H7 (cell line): ENCODE results near the gene FRMD4A. TPM values are rescaled to one million over a fixed set of nuclear protein-coding genes. Genes with fewer than 3 reads are reported as not detected.
"Not testable (repeated sequence)": the region's sequence is repeated elsewhere in the genome, so short reads cannot be mapped to it uniquely, and the experiment has no call there.

Experiments used
- DNase-seq: peaks from one replicate; pipeline ENCODE4 v3.0.0; 2012
- H3K27me3 ChIP-seq: 2 replicates; pipeline ENCODE4 v1.6.0; 2011; ENCODE audit warnings: mild to moderate bottlenecking, low read length; ENCODE audit not compliant: control insufficient read depth, insufficient read depth
- H3K36me3 ChIP-seq: replicated peaks from 2 replicates; pipeline ENCODE4 v1.5.1; 2011; ENCODE audit warnings: low read length; ENCODE audit not compliant: control insufficient read depth, insufficient read depth
- H3K4me3 ChIP-seq: 2 replicates; pipeline ENCODE4 v1.5.1; 2011; ENCODE audit warnings: low read depth, mild to moderate bottlenecking, control low read depth, low read length, moderate library complexity; ENCODE audit not compliant: insufficient read depth
- total RNA-seq: library from RNA; depleted of rRNA; stranded (reverse); fragments of >200 nt; shearing (Covaris generic); gene quantifications from 2 replicates; pipeline ENCODE4 v1.2.3, GENCODE V29; 2014

FRMD4A gene
- total RNA-seq, 1 experiment from 2014 or later = 10.8 TPM

- no peak for DNase-seq
- no peak overlapping the region for H3K4me3 ChIP-seq
- no peaks in the 10 kb centered on the region for H3K36me3 ChIP-seq
- no peaks in the 10 kb centered on the region for H3K27me3 ChIP-seq
These were observed 80.1 kb downstream of the FRMD4A start for GRCh38 chr10:14250496-14251076.

GRCh38 chr10:14247377-14248116, 83.2 kb downstream of the FRMD4A start:
- no peak for DNase-seq
- Histone ChIP-seq H3K4me3 (no peak overlapping the region), H3K36me3 (no peaks in the 10 kb centered on the region), H3K27me3 (no peaks in the 10 kb centered on the region)

GRCh38 chr10:14244801-14245211, 85.9 kb downstream of the FRMD4A start:
- Histone ChIP-seq H3K27me3 (no peaks in the 10 kb centered on the region), H3K36me3 (no peaks in the 10 kb centered on the region), H3K4me3 (no peak overlapping the region)
- DNase-seq = no peak

GRCh38 chr10:14244147-14244546, 86.6 kb downstream of the FRMD4A start:
- Histone ChIP-seq H3K36me3 (no peaks in the 10 kb centered on the region), H3K27me3 (no peaks in the 10 kb centered on the region), H3K4me3 (no peak overlapping the region)
- peak; percentile 59 for DNase-seq

- Histone ChIP-seq H3K36me3 (no peaks in the 10 kb centered on the region), H3K4me3 (no peak overlapping the region), H3K27me3 (no peaks in the 10 kb centered on the region)
- DNase-seq = no peak
These were observed 87.5 kb downstream of the FRMD4A start for GRCh38 chr10:14243221-14243620.

- H3K27me3 ChIP-seq = no peaks in the 10 kb centered on the region
- no peaks in the 10 kb centered on the region for H3K36me3 ChIP-seq
- no peak for DNase-seq
- no peak overlapping the region for H3K4me3 ChIP-seq
These were observed 89.5 kb downstream of the FRMD4A start for GRCh38 chr10:14241196-14241595.

- no peaks in the 10 kb centered on the region for H3K27me3 ChIP-seq
- no peak overlapping the region for H3K4me3 ChIP-seq
- DNase-seq = peak; percentile 60
- no peaks in the 10 kb centered on the region for H3K36me3 ChIP-seq
These were observed 90.2 kb downstream of the FRMD4A start for GRCh38 chr10:14240253-14241189.

- not testable (repeated sequence) for H3K36me3 ChIP-seq, H3K27me3 ChIP-seq, DNase-seq
These were observed 92.1 kb downstream of the FRMD4A start for GRCh38 chr10:14238659-14239058.

GRCh38 chr10:14236341-14236740, 94.4 kb downstream of the FRMD4A start:
- Histone ChIP-seq H3K36me3 (no peaks in the 10 kb centered on the region), H3K27me3 (no peaks in the 10 kb centered on the region), H3K4me3 (no peak overlapping the region)
- no peak for DNase-seq

More at GRCh38 chr10:14238659-14239058, 92.1 kb downstream of the FRMD4A start:
- H3K4me3 ChIP-seq = not testable (repeated sequence)

- H3K4me3 ChIP-seq = no peak overlapping the region
- H3K27me3 ChIP-seq = no peaks in the 10 kb centered on the region
These were observed 95.0 kb downstream of the FRMD4A start for GRCh38 chr10:14235566-14236195.

GRCh38 chr10:14233566-14233965, 97.2 kb downstream of the FRMD4A start:
- Histone ChIP-seq H3K27me3 (no peaks in the 10 kb centered on the region), H3K4me3 (no peak overlapping the region), H3K36me3 (no peaks in the 10 kb centered on the region)
- no peak for DNase-seq

More at GRCh38 chr10:14235566-14236195, 95.0 kb downstream of the FRMD4A start:
- no peak for DNase-seq
- H3K36me3 ChIP-seq = no peaks in the 10 kb centered on the region

- H3K27me3 ChIP-seq, H3K4me3 ChIP-seq, DNase-seq, H3K36me3 ChIP-seq: not testable (repeated sequence)
These were observed 101.9 kb downstream of the FRMD4A start for GRCh38 chr10:14228798-14229197.

- H3K36me3 ChIP-seq = no peaks in the 10 kb centered on the region
- no peaks in the 10 kb centered on the region for H3K27me3 ChIP-seq
- no peak for DNase-seq
- H3K4me3 ChIP-seq = no peak overlapping the region
These were observed 105.3 kb downstream of the FRMD4A start for GRCh38 chr10:14225379-14225778.

- no peak for DNase-seq
- no peaks in the 10 kb centered on the region for H3K27me3 ChIP-seq
These were observed 110.7 kb downstream of the FRMD4A start for GRCh38 chr10:14220026-14220425.

More at GRCh38 chr10:14220026-14220425, 110.7 kb downstream of the FRMD4A start:
- Histone ChIP-seq H3K36me3 (no peaks in the 10 kb centered on the region), H3K4me3 (no peak overlapping the region)
